Panc1 (cell line): ENCODE measurements around the gene GJC2. TPM values are rescaled to one million over a fixed set of nuclear protein-coding genes. Genes with fewer than 3 reads are reported as not detected.

ENCODE experiments used
- ATAC-seq: fragments of 200-7000 bp; cut with Tn5 transposase; 2 replicates; pipeline ENCODE4 v1.9.1; 2020; ENCODE audit warnings: mild to moderate bottlenecking, moderate library complexity
- BruUV-seq: library from RNA; stranded (reverse); fragments of 400-500 nt; replicated peaks from 2 replicates; lab custom pipeline; 2021; lab: Mats Ljungman, UMichigan
- CTCF ChIA-PET: fragments of 300-600 bp; sonication (Branson Sonifier 250); formaldehyde crosslinking; loops from one replicate; lab custom pipeline; 2022; ENCODE audit warnings: antibody characterized with exemption; lab: Charles Lee
- POLR2A ChIA-PET: fragments of 300-600 bp; sonication (Branson Sonifier 250); formaldehyde crosslinking; loops from one replicate; lab custom pipeline; 2022; ENCODE audit warnings: antibody characterized with exemption; lab: Charles Lee
- DNase-seq: peaks from one replicate; pipeline ENCODE4 v3.0.0-alpha.2; 2010; ENCODE audit warnings: low read depth, low spot score
- H3K27ac ChIP-seq: 2 replicates; pipeline ENCODE4 v1.5.1; 2011; ENCODE audit warnings: mild to moderate bottlenecking, low read length, inconsistent platforms
- H3K27me3 ChIP-seq: fragments of 200-500 bp; sonication (Bioruptor generic); 2 replicates; pipeline ENCODE4 v1.6.0; 2014; ENCODE audit warnings: low read length, inconsistent platforms; ENCODE audit not compliant: control insufficient read depth, insufficient read depth
- H3K36me3 ChIP-seq: fragments of 200-500 bp; sonication (Bioruptor generic); 2 replicates; pipeline ENCODE4 v1.5.1; 2014; ENCODE audit warnings: inconsistent platforms, mild to moderate bottlenecking, low read length, moderate library complexity; ENCODE audit not compliant: control insufficient read depth, insufficient read depth
- H3K4me1 ChIP-seq: 2 replicates; pipeline ENCODE4 v1.5.1; 2011; ENCODE audit warnings: inconsistent platforms, mild to moderate bottlenecking, low read length, moderate library complexity; ENCODE audit not compliant: control insufficient read depth, insufficient read depth
- H3K4me3 ChIP-seq, 2 experiments: 2 replicates each; pipeline ENCODE4 v1.5.1; 2011 to 2012; ENCODE audit warnings: low read depth in 2 of 2, low read length in 2 of 2, mild to moderate bottlenecking in 2 of 2, inconsistent platforms in 1 of 2, moderate library complexity in 1 of 2
- H3K9me3 ChIP-seq: fragments of 200-500 bp; sonication (Bioruptor generic); 2 replicates; pipeline ENCODE4 v1.5.1; 2014; ENCODE audit warnings: low read depth, mild to moderate bottlenecking, inconsistent platforms, low read length, moderate library complexity; ENCODE audit not compliant: control insufficient read depth, insufficient read depth
- CTCF ChIP-seq: fragments of 450-650 bp; IDR thresholded peaks from 2 replicates; pipeline ENCODE4 v1.5.1; 2017; ENCODE audit warnings: mild to moderate bottlenecking
- POLR2AphosphoS5 ChIP-seq: IDR thresholded peaks from 2 replicates; pipeline ENCODE4 v1.6.1; 2012; ENCODE audit warnings: mild to moderate bottlenecking, low read depth, low read length, moderate library complexity
- REST ChIP-seq, 2 experiments: IDR thresholded peaks; 2 replicates each; pipeline ENCODE4 v1.6.1; 2011 to 2012; ENCODE audit warnings: low read depth in 2 of 2, control low read depth in 1 of 2, low read length in 1 of 2, mild to moderate bottlenecking in 1 of 2, moderate library complexity in 1 of 2; ENCODE audit not compliant: insufficient read depth in 1 of 2
- SIN3A ChIP-seq: IDR thresholded peaks from 2 replicates; pipeline ENCODE4 v1.6.1; 2012; ENCODE audit warnings: low read depth, mild to moderate bottlenecking, low read length, moderate library complexity, borderline replicate concordance; ENCODE audit not compliant: insufficient read depth
- in situ Hi-C: cut with HindIII; loops from 2 replicates; pipeline ENCODE4 v1.10.0; 2016; ENCODE audit warnings: low sequenced_read_pairs, low pct_unique_long_range_greater_than_20kb
- intact Hi-C: fragments of 100-400 bp; cut with micrococcal nuclease; formaldehyde crosslinking; loops from one replicate; pipeline ENCODE4 v1.10.0; 2022; ENCODE audit not compliant: unreplicated experiment
- total RNA-seq: library from RNA; stranded (reverse); gene quantifications from one replicate; pipeline ENCODE4 v1.2.1, GENCODE V29; 2021; ENCODE audit not compliant: unreplicated experiment

Gene GJC2
- total RNA-seq, 1 experiment from 2014 or later: 2.4 TPM

- Histone ChIP-seq H3K4me3 (no peak overlapping the region), H3K27me3 (no peaks in the 10 kb centered on the region), H3K36me3 (no peaks in the 10 kb centered on the region), H3K4me1 (no peaks in the 10 kb centered on the region), H3K27ac (no peak overlapping the region), H3K9me3 (no peaks in the 10 kb centered on the region)
- intact Hi-C loops: no loop called here
- TSS peak; percentile 63 for BruUV-seq
- ATAC-seq: no peak
- in situ Hi-C loops: no loop called here
- no peak for DNase-seq
- ChIA-PET CTCF (no interaction called here), POLR2A (no interaction called here)
- TF ChIP-seq CTCF: no peak
Measured at GRCh38 chr1:228178737-228179684, 29.3 kb downstream of the GJC2 start.

DNA sequence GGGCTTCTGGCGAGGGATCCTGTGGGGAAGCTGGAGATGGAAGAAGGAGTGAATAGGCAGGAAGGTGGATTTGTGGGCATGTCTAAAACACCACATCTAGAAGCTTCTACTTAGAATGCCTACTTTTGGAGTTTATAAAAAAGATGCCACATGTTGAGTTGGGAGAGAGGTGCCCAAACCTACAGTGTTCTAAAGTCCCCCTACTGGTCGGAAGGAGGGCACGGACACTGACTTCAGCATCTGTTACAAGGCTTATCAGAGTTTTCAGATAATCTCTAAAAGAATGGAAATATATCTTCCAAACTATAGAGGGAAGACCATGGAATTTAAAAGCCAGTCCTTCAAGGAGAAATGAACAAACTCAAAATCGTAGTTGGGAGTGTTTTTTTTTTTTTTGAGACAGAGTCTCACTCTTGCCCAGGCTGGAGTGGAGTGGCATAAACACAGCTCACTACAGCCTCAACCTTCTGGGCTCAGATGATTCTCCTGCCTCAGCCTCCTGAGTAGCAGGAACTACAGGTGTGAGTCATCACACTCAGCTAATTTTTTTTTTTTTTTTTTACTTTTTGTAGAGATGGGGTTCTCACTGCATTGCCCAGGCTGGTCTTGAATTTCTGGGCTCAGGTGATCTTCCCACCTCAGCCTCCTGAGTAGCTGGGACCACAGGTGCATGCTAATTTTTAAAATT, 30.7 kb downstream of the GJC2 start:
- ChIA-PET CTCF (no interaction called here), POLR2A (no interaction called here)
- Histone ChIP-seq H3K4me1 (no peaks in the 10 kb centered on the region), H3K4me3 (no peak overlapping the region), H3K36me3 (no peaks in the 10 kb centered on the region), H3K27me3 (no peaks in the 10 kb centered on the region), H3K9me3 (no peaks in the 10 kb centered on the region), H3K27ac (no peak overlapping the region)
- BruUV-seq: no TSS peak
- intact Hi-C loops: no loop called here
- TF ChIP-seq CTCF (no peak; the same call in 1 of the 2 replicates), POLR2AphosphoS5 (no peak), REST (IDR thresholded peaks at IDR 0.05; ENCODE audit: insufficient read depth in 1 of 2, low read depth in 2 of 2, low read length in 1 of 2) (no peak), SIN3A (no peak)
- ATAC-seq: no peak
- no peak for DNase-seq
- in situ Hi-C loops: no loop called here
